ENCODE results near the gene ADGRL2. TPM values are rescaled to one million over a fixed set of nuclear protein-coding genes. Genes with fewer than 3 reads are reported as not detected.

The ADGRL2 gene
- total RNA-seq, 1 experiment from 2014 or later: 0.51 TPM

DNA sequence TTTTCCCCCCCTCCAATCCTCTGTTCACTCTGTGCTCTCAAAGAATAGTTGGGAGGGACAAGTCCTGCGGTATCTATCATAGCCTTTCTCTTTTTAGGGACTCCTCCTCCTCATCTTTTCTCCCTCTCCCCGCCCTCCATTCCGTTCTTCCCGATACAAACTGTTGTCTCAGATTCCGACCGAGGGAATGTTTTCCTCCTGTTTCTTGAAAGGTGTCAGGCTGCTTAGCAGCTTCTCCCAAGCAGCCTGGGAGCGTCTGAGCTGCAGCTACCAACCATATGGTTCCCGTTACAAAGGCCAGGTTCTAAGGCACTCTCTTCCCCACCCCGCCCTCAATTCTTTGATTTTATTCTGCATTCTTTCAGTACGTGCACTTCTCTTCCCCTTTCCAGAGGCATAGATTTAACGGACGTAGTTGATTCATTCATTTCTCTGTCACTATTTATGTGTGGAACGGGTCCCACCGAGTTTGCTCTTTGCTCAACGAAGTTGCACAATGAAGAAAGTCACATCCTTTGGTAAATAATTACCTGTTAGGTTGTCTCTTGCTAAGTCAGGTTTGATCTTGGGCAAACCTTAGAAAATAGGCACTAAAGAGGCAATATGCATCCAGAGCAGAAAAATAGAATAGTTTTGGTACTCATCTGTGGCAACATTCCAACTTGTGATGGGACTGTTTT lies 2.8 kb downstream of the ADGRL2 start:
- TF ChIP-seq EZH2 (IDR thresholded peaks at IDR 0.05; ENCODE audit: low read length, unreplicated experiment) (no peak), EZH2phosphoT487 (IDR thresholded peaks at IDR 0.05; ENCODE audit: borderline replicate concordance, low read length) (no peak)
- TF ChIP-seq, protein P1, sequence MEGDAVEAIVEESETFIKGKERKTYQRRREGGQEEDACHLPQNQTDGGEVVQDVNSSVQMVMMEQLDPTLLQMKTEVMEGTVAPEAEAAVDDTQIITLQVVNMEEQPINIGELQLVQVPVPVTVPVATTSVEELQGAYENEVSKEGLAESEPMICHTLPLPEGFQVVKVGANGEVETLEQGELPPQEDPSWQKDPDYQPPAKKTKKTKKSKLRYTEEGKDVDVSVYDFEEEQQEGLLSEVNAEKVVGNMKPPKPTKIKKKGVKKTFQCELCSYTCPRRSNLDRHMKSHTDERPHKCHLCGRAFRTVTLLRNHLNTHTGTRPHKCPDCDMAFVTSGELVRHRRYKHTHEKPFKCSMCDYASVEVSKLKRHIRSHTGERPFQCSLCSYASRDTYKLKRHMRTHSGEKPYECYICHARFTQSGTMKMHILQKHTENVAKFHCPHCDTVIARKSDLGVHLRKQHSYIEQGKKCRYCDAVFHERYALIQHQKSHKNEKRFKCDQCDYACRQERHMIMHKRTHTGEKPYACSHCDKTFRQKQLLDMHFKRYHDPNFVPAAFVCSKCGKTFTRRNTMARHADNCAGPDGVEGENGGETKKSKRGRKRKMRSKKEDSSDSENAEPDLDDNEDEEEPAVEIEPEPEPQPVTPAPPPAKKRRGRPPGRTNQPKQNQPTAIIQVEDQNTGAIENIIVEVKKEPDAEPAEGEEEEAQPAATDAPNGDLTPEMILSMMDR (conservative IDR thresholded peaks at IDR 0.05; ENCODE audit: low read depth, low read length): no peak
- H3K4me3 ChIP-seq (ENCODE audit: low read length): no peak overlapping the region
- peaks cover 4% of the 10 kb centered on the region; the same call in 1 of the 2 replicates for H3K4me1 ChIP-seq (ENCODE audit: insufficient read depth, low read length)
- no peaks in the 10 kb centered on the region for H3F3A ChIP-seq (ENCODE audit: low read length, unreplicated experiment)
- H3K27me3 ChIP-seq (ENCODE audit: low read length): peaks cover 95% of the 10 kb centered on the region
- CTCF ChIA-PET: no interaction called here
- 0 out of 2 replicates have a peak, but pooled peaks cover 4% of the 10 kb centered on the region for H4K20me1 ChIP-seq (ENCODE audit: low read length)
- H3K9me2 ChIP-seq (replicated peaks; ENCODE audit: low read length): no peaks in the 10 kb centered on the region
- no peak for ATAC-seq
- H3K36me3 ChIP-seq (ENCODE audit: low read depth, low read length): no peaks in the 10 kb centered on the region
- intact Hi-C loops (cut with micrococcal nuclease): loop anchor here (10.0 kb wide), 1 partner anchor 499 kb away; no protein-coding TSS in a partner anchor
- H3K79me2 ChIP-seq (ENCODE audit: low read length): no peaks in the 10 kb centered on the region
- H3K27ac ChIP-seq (ENCODE audit: low read length): no peak overlapping the region
- H3K9ac ChIP-seq (ENCODE audit: low read length): no peak overlapping the region
- no TSS peak for BruUV-seq (replicated peaks)
- H2AFZ ChIP-seq (ENCODE audit: low read length): no peak overlapping the region
- H3K4me2 ChIP-seq (ENCODE audit: low read length): no peak overlapping the region
- POLR2A ChIA-PET (ENCODE audit: unreplicated experiment): no interaction called here
- no peaks in the 10 kb centered on the region for H3K9me3 ChIP-seq (ENCODE audit: low read length)
- no peak for DNase-seq

DNA sequence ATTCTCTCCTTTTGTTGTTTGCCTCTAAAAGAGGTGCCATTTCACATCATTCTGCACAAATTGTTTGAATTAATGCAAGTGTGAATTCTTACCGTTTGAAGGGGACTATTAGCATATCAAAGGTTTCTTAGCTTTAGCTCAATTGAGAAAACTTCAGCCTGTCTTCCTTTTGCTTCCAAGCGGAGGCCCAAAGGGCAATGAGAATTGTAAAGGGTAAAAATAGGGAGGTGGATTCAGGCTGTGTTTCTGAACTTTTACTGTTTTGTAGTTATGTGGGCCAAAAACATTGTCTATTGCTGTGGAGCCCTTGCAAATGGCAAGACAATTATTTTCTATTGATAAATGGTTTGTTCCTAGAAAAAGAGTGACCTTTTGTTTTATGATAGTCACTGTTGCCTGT lies 3.6 kb downstream of the ADGRL2 start:
- H2AFZ ChIP-seq (ENCODE audit: low read length): no peak overlapping the region
- TF ChIP-seq EZH2 (IDR thresholded peaks at IDR 0.05; ENCODE audit: low read length, unreplicated experiment): no peak
- TF ChIP-seq, protein P1 (conservative IDR thresholded peaks at IDR 0.05; ENCODE audit: low read depth, low read length): no peak
- TF ChIP-seq EZH2phosphoT487 (IDR thresholded peaks at IDR 0.05; ENCODE audit: borderline replicate concordance, low read length): no peak
- DNase-seq (no peak), ATAC-seq (no peak)
- intact Hi-C loops (cut with micrococcal nuclease): loop anchor here (10.0 kb wide), 1 partner anchor 500 kb away; no protein-coding TSS in a partner anchor
- H3K4me1 ChIP-seq (ENCODE audit: insufficient read depth, low read length): peaks cover 4% of the 10 kb centered on the region; the same call in 1 of the 2 replicates
- H3K9me2 ChIP-seq (replicated peaks; ENCODE audit: low read length): no peaks in the 10 kb centered on the region
- ChIA-PET CTCF (no interaction called here), POLR2A (ENCODE audit: unreplicated experiment) (no interaction called here)
- no peaks in the 10 kb centered on the region for H3F3A ChIP-seq (ENCODE audit: low read length, unreplicated experiment)
- H3K27me3 ChIP-seq (ENCODE audit: low read length): peaks cover 93% of the 10 kb centered on the region
- H3K36me3 ChIP-seq (ENCODE audit: low read depth, low read length): no peaks in the 10 kb centered on the region
- no peak overlapping the region for H3K4me2 ChIP-seq (ENCODE audit: low read length)
- no TSS peak for BruUV-seq (replicated peaks)
- no peak overlapping the region for H3K9ac ChIP-seq (ENCODE audit: low read length)
- H4K20me1 ChIP-seq (ENCODE audit: low read length): 0 out of 2 replicates have a peak, but pooled peaks cover 4% of the 10 kb centered on the region
- H3K9me3 ChIP-seq (ENCODE audit: low read length): no peaks in the 10 kb centered on the region
- H3K27ac ChIP-seq (ENCODE audit: low read length): no peak overlapping the region
- no peaks in the 10 kb centered on the region for H3K79me2 ChIP-seq (ENCODE audit: low read length)
- no peak overlapping the region for H3K4me3 ChIP-seq (ENCODE audit: low read length)

All from PC-3 (cell line).